Uterus (tissue), 2 donors: ENCODE results near the gene DNAH7.

Experiments
- POLR2A ChIP-seq, 2 donors: fragments of 450-650 bp; IDR thresholded peaks; one replicate each; pipeline ENCODE4 v1.6.1; 2016; ENCODE audit warnings: antibody characterized with exemption in 2 of 2, mild to moderate bottlenecking in 1 of 2, moderate library complexity in 1 of 2
- TF ChIP-seq, protein P1 (sequence below), 4 experiments: fragments of 200-600 bp in 2 of 4; fragments of 450-650 bp in 2 of 4; sonication (generic) in 2 of 4; IDR thresholded peaks; one replicate each; pipeline ENCODE4 v1.5.1; 2016 to 2019; ENCODE audit warnings: antibody characterized with exemption in 4 of 4, mild to moderate bottlenecking in 2 of 4, moderate library complexity in 1 of 4

GRCh38 chr2:195967336-195967735, 101.3 kb downstream of the DNAH7 start:
- TF ChIP-seq, protein P1, sequence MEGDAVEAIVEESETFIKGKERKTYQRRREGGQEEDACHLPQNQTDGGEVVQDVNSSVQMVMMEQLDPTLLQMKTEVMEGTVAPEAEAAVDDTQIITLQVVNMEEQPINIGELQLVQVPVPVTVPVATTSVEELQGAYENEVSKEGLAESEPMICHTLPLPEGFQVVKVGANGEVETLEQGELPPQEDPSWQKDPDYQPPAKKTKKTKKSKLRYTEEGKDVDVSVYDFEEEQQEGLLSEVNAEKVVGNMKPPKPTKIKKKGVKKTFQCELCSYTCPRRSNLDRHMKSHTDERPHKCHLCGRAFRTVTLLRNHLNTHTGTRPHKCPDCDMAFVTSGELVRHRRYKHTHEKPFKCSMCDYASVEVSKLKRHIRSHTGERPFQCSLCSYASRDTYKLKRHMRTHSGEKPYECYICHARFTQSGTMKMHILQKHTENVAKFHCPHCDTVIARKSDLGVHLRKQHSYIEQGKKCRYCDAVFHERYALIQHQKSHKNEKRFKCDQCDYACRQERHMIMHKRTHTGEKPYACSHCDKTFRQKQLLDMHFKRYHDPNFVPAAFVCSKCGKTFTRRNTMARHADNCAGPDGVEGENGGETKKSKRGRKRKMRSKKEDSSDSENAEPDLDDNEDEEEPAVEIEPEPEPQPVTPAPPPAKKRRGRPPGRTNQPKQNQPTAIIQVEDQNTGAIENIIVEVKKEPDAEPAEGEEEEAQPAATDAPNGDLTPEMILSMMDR (IDR thresholded peaks at IDR 0.05) = no peak
- no peak for TF ChIP-seq POLR2A (IDR thresholded peaks at IDR 0.05)
